Stimulated activated CD8-positive, alpha-beta memory T cell treated with anti-CD3 and anti-CD28 coated beads, Interleukin-4, amount 100 ng/mL, for 1 hour (primary cell): ENCODE measurements around the gene STAT3.
"Not testable (repeated sequence)": the region's sequence is repeated elsewhere in the genome, so short reads cannot be mapped to it uniquely, and the experiment has no call there.

Experiments used
- DNase-seq, 2 donors: peaks; one replicate each; pipeline ENCODE4 v3.0.0-alpha.2; 2020; ENCODE audit warnings: low read depth in 2 of 2, low spot score in 1 of 2

STAT3 gene

GRCh38 chr17:42303694-42304093, 84.5 kb downstream of the STAT3 start:
- DNase-seq: no peak

GRCh38 chr17:42301022-42301421, 87.2 kb downstream of the STAT3 start:
- no peak for DNase-seq

- DNase-seq: not testable (repeated sequence)
These were observed 88.3 kb downstream of the STAT3 start for GRCh38 chr17:42299913-42300312.

- not testable (repeated sequence) for DNase-seq
These were observed 88.9 kb downstream of the STAT3 start for GRCh38 chr17:42299361-42299760.

GRCh38 chr17:42297775-42298174, 90.5 kb downstream of the STAT3 start:
- not testable (repeated sequence) for DNase-seq

- DNase-seq: no peak
These were observed 92.2 kb downstream of the STAT3 start for GRCh38 chr17:42296012-42296411.

- no peak for DNase-seq
These were observed 93.5 kb downstream of the STAT3 start for GRCh38 chr17:42294469-42295398.

- DNase-seq: no peak
These were observed 97.1 kb downstream of the STAT3 start for GRCh38 chr17:42291129-42291528.

- no peak for DNase-seq
These were observed 97.7 kb downstream of the STAT3 start for GRCh38 chr17:42290577-42290976.

GRCh38 chr17:42289611-42290181, 98.5 kb downstream of the STAT3 start:
- no peak for DNase-seq

GRCh38 chr17:42288803-42289610, 99.2 kb downstream of the STAT3 start:
- DNase-seq: no peak

- peak in 1 of 2 donors; percentile 64 for DNase-seq
These were observed 100.1 kb downstream of the STAT3 start, which contains the start of gene STAT5A for GRCh38 chr17:42287977-42288802. Gene STAT5A, plus strand, starts transcription at chr17:42288498. Its CDS starts 914 bp downstream, at chr17:42289412.

GRCh38 chr17:42287305-42287976, 100.8 kb downstream of the STAT3 start:
- DNase-seq: no peak

- no peak for DNase-seq
These were observed 101.6 kb downstream of the STAT3 start for GRCh38 chr17:42286411-42287221.

- no peak for DNase-seq
These were observed 102.7 kb downstream of the STAT3 start for GRCh38 chr17:42285346-42286050.

GRCh38 chr17:42284566-42284965, 103.7 kb downstream of the STAT3 start:
- DNase-seq: no peak

- DNase-seq: no peak
These were observed 104.2 kb downstream of the STAT3 start for GRCh38 chr17:42284024-42284369.

GRCh38 chr17:42283241-42284023, 104.8 kb downstream of the STAT3 start:
- DNase-seq: no peak
